Tibial nerve (tissue), 4 donors: ENCODE data around the gene LRP3. TPM values are rescaled to one million over a fixed set of nuclear protein-coding genes. Genes with fewer than 3 reads are reported as not detected.
"Not testable (repeated sequence)": the region's sequence is repeated elsewhere in the genome, so short reads cannot be mapped to it uniquely, and the experiment has no call there.

Experiments
- DNase-seq, 2 donors: peaks; one replicate each; pipeline ENCODE4 v3.0.0-alpha.2; 2019; ENCODE audit warnings: low spot score in 2 of 2
- H3K27ac ChIP-seq, 4 donors: fragments of 200-600 bp; sonication (generic) in 3 of 4; one replicate each; pipeline ENCODE4 v1.5.1; 2017 to 2019; ENCODE audit warnings: mild to moderate bottlenecking in 1 of 4
- H3K27me3 ChIP-seq, 2 donors: fragments of 200-600 bp; sonication (generic) in 1 of 2; one replicate each; pipeline versions ENCODE4 v1.5.1 to v1.6.0; 2017 to 2019
- H3K36me3 ChIP-seq, 3 donors: fragments of 200-600 bp; sonication (generic); one replicate each; pipeline ENCODE4 v1.5.1; 2018 to 2019
- H3K4me1 ChIP-seq, 4 donors: fragments of 200-600 bp; sonication (generic) in 3 of 4; one replicate each; pipeline ENCODE4 v1.5.1; 2017 to 2019
- H3K4me3 ChIP-seq, 4 donors: fragments of 200-600 bp; sonication (generic) in 3 of 4; one replicate each; pipeline ENCODE4 v1.5.1; 2017 to 2019; ENCODE audit warnings: mild to moderate bottlenecking in 1 of 4, moderate library complexity in 1 of 4
- H3K9me3 ChIP-seq, 4 donors: fragments of 200-600 bp; sonication (generic) in 3 of 4; one replicate each; pipeline ENCODE4 v1.5.1; 2017 to 2019
- EP300 ChIP-seq, 2 donors: sonication (generic); formaldehyde crosslinking; IDR thresholded peaks; one replicate each; pipeline ENCODE4 v1.6.1; 2017; ENCODE audit warnings: antibody characterized with exemption in 2 of 2, mild to moderate bottlenecking in 1 of 2
- POLR2A ChIP-seq, 2 donors: fragments of 450-650 bp; IDR thresholded peaks; one replicate each; pipeline ENCODE4 v1.6.1; 2017; ENCODE audit warnings: antibody characterized with exemption in 2 of 2, mild to moderate bottlenecking in 2 of 2, moderate library complexity in 2 of 2
- WGBS, 2 donors: methylation state at CpG; one replicate each; pipeline ENCODE4 v1.1.5; 2018; 5-methylcytosine and 5-hydroxymethylcytosine counted together
- total RNA-seq, 4 donors: library from RNA; depleted of rRNA; stranded (reverse); fragments of >200 nt; gene quantifications; one replicate each; pipeline ENCODE4 v1.1.0, GENCODE V29; 2016
- TF ChIP-seq, protein P1 (sequence below), 5 experiments: fragments of 200-600 bp in 3 of 5; fragments of 450-650 bp in 2 of 5; sonication (generic) in 3 of 5; IDR thresholded peaks; one replicate each; pipeline ENCODE4 v1.5.1; 2016 to 2019; ENCODE audit warnings: antibody characterized with exemption in 5 of 5, mild to moderate bottlenecking in 3 of 5, moderate library complexity in 2 of 5

The LRP3 gene
- total RNA-seq, 4 donors from 2014 or later: 19.0 to 39.0 (median 30.2) TPM

DNA sequence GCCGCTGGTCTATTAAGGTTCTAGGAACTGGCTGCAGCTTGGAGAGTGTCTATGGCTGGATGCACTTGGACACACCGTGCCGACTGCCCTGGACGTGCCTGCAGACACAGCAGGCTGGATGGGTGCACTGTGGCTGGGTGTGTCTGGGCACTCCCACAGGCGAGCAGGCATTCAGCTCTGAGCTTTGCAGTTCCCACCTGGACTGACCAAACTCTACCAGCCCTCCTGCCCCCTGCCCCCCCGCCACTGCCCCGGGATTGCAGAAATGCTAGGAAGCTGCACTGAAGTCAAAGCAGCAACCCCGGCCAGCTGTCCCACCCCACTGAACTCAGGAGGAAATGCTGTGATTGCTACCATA lies 7.0 kb upstream of the LRP3 start:
- no peak overlapping the region for H3K4me3 ChIP-seq
- no peaks in the 10 kb centered on the region for H3K27me3 ChIP-seq
- DNase-seq: no peak
- peaks cover 0 to 5% (median 0%) of the 10 kb centered on the region in 4 donors for H3K4me1 ChIP-seq
- no peak overlapping the region for H3K27ac ChIP-seq
- no peaks in the 10 kb centered on the region for H3K9me3 ChIP-seq
- WGBS, 2 donors: 55 to 63% methylated on average over 8 of the region's 8 CpGs
- TF ChIP-seq, protein P1, sequence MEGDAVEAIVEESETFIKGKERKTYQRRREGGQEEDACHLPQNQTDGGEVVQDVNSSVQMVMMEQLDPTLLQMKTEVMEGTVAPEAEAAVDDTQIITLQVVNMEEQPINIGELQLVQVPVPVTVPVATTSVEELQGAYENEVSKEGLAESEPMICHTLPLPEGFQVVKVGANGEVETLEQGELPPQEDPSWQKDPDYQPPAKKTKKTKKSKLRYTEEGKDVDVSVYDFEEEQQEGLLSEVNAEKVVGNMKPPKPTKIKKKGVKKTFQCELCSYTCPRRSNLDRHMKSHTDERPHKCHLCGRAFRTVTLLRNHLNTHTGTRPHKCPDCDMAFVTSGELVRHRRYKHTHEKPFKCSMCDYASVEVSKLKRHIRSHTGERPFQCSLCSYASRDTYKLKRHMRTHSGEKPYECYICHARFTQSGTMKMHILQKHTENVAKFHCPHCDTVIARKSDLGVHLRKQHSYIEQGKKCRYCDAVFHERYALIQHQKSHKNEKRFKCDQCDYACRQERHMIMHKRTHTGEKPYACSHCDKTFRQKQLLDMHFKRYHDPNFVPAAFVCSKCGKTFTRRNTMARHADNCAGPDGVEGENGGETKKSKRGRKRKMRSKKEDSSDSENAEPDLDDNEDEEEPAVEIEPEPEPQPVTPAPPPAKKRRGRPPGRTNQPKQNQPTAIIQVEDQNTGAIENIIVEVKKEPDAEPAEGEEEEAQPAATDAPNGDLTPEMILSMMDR (IDR thresholded peaks at IDR 0.05): no peak
- TF ChIP-seq POLR2A (IDR thresholded peaks at IDR 0.05) (no peak), EP300 (IDR thresholded peaks at IDR 0.05) (no peak)
- no peaks in the 10 kb centered on the region for H3K36me3 ChIP-seq

DNA sequence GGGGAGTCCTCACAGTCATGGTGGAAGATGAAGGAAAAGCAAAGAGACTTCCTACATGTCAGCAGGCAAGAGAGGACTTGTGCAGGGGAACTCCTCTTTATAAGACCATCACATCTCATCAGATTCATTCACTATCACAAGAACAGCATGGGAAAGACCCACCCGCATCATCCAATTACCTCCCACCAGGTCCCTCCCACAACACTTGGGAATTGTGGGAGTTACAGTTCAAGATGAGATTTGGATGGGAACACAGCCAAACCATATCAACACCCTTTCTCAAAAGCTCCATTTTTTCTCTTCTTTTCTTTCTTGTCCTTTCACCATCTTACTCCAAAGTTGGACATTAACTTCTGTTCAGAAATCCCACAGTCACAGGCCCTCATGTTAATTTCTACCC lies 4.7 kb upstream of the LRP3 start:
- no peaks in the 10 kb centered on the region for H3K9me3 ChIP-seq
- DNase-seq: no peak
- WGBS, 2 donors: 0 to 31% methylated on average over 1 of the region's 1 CpG
- no peaks in the 10 kb centered on the region for H3K36me3 ChIP-seq
- H3K4me3 ChIP-seq: no peak overlapping the region
- TF ChIP-seq POLR2A (IDR thresholded peaks at IDR 0.05) (no peak), EP300 (IDR thresholded peaks at IDR 0.05) (no peak)
- no peaks in the 10 kb centered on the region for H3K27me3 ChIP-seq
- H3K4me1 ChIP-seq: peaks cover 0 to 5% (median 0%) of the 10 kb centered on the region in 4 donors
- H3K27ac ChIP-seq: no peak overlapping the region

DNA sequence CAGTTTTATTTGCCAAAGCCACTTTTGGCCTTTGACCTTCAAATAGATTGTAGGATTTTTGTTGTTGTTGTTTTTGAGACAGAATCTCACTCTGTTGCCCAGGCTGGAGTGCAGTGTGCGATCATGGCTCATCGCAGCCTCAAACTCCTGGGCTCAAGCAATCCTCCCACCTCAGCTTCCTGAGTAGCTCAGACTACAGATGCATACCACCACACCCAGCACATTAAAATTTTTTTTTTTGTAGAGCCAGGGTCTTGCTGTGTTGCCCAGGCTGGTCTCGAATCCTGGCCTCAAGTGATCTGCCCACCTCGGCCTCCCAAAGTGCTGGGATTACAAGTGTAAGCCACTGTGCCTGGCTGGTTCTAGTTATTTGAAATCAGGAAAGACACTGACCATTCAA lies 3.0 kb upstream of the LRP3 start:
- H3K9me3 ChIP-seq, H3K27me3 ChIP-seq, H3K27ac ChIP-seq, DNase-seq, H3K36me3 ChIP-seq, H3K4me3 ChIP-seq: not testable (repeated sequence)
- peaks cover 0 to 17% (median 6%) of the 10 kb centered on the region in 4 donors for H3K4me1 ChIP-seq
- WGBS, 2 donors: 87 to 92% methylated on average over 4 of the region's 4 CpGs

DNA sequence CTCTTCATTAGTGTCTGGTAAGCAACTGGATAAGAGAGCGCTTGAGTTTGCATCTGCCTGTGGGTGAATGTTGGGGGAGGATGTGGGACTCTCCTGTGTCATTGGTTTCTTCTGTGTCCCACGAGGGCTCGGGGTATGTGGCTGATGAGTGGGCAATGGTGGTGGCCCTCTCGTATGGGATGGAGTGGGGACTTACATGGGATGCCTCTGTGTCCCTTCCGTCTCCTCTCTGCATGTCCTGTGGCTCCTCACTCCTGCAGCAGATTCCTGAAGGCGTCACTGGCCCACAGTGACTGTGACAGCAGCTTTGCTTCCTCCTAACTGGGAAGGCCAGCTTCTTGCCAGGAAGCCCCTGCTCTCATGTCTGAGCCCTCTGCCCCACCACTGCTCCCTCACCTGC lies 2.6 kb upstream of the LRP3 start:
- no peak overlapping the region for H3K27ac ChIP-seq
- H3K4me1 ChIP-seq: peaks cover 0 to 21% (median 7%) of the 10 kb centered on the region in 4 donors
- no peak for DNase-seq
- H3K36me3 ChIP-seq: no peaks in the 10 kb centered on the region
- 84 to 91% methylated on average over 6 of the region's 6 CpGs for WGBS, 2 donors
- no peak overlapping the region for H3K4me3 ChIP-seq
- H3K9me3 ChIP-seq: no peaks in the 10 kb centered on the region
- TF ChIP-seq POLR2A (IDR thresholded peaks at IDR 0.05) (no peak), EP300 (IDR thresholded peaks at IDR 0.05) (no peak)
- TF ChIP-seq, protein P1 (IDR thresholded peaks at IDR 0.05): no peak
- no peaks in the 10 kb centered on the region for H3K27me3 ChIP-seq

DNA sequence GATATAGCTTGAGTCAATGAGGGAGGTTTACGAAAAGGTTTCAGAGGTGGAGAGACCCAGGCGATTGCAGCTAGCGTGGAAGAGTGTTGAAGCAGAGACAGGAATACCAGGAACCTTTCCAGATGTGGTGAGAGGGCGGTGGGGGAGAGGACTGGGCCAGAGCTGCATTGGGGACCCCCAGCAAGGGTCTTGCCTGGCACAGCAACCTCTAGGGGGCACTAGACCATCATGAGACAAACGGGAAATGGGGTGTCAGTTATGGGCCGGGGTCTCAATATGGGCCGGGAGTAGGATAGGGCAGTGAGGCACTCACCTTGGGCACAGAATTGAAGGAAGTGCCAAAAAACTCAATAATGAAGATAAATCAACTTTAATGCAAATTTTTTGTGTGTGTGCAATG lies 2.1 kb upstream of the LRP3 start:
- Histone ChIP-seq H3K36me3 (peaks cover 0 to 4% (median 0%) of the 10 kb centered on the region in 3 donors), H3K4me1 (peaks cover 0 to 23% (median 7%) of the 10 kb centered on the region in 4 donors), H3K9me3 (no peaks in the 10 kb centered on the region), H3K4me3 (no peak overlapping the region), H3K27me3 (no peaks in the 10 kb centered on the region), H3K27ac (no peak overlapping the region)
- 62 to 75% methylated on average over 7 of the region's 7 CpGs for WGBS, 2 donors
- TF ChIP-seq, protein P1 (IDR thresholded peaks at IDR 0.05): no peak
- no peak for TF ChIP-seq POLR2A (IDR thresholded peaks at IDR 0.05)
- TF ChIP-seq EP300 (IDR thresholded peaks at IDR 0.05): no peak
- no peak for DNase-seq

DNA sequence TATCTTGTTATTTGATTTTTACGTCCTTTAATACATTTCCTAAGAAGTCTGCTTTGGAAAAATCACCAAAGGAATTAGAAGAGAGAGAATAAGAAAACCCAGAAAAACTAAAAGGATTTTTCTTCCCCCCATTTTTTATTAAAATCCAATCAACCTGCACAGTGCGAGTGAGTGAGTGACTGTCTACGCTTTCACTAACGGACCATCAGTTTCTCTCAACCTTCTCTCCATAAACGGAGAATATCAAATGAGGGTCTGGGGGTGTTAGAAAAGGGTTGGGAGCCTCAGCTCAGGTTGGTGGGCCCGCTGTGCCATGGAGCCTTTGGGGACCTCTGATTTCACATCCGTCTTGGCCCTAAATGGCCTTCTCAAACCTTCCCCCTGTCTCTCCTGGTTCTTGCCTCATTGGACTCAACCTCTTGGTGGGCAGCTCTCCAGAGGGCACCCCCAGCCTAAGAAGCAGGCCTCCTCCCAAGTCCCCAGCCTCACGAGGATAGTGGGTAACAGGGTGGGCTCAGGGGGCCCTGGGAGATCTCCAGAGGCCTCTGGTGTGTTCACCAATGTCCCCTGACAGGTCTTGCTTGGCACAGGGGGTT lies 763 bp upstream of the LRP3 start:
- TF ChIP-seq POLR2A (IDR thresholded peaks at IDR 0.05): no peak
- TF ChIP-seq, protein P1 (IDR thresholded peaks at IDR 0.05): no peak
- TF ChIP-seq EP300 (IDR thresholded peaks at IDR 0.05): no peak
- WGBS, 2 donors: 71 to 75% methylated on average over 8 of the region's 8 CpGs
- Histone ChIP-seq H3K4me3 (peak overlapping the region in 1 of 4 donors; percentile 88), H3K27ac (no peak overlapping the region), H3K27me3 (no peaks in the 10 kb centered on the region), H3K36me3 (peaks cover 0 to 16% (median 0%) of the 10 kb centered on the region in 3 donors), H3K4me1 (peaks cover 0 to 23% (median 7%) of the 10 kb centered on the region in 4 donors), H3K9me3 (no peaks in the 10 kb centered on the region)
- no peak for DNase-seq
